CD14-positive monocyte (primary cell): ENCODE results near the gene RPS15. TPM values are rescaled to one million over a fixed set of nuclear protein-coding genes. Genes with fewer than 3 reads are reported as not detected.

Experiments used
- DNase-seq, 3 donors: peaks; one replicate each; pipeline ENCODE4 v3.0.0-alpha.2; 2011 to 2022
- H2AFZ ChIP-seq: 2 replicates; pipeline ENCODE4 v1.6.0; 2012; ENCODE audit warnings: mild to moderate bottlenecking, low read depth, low read length, inconsistent platforms; ENCODE audit not compliant: insufficient read depth, poor library complexity, severe bottlenecking
- H3K27ac ChIP-seq, 2 donors: 1 replicate in 1 of 2; 2 replicates in 1 of 2; pipeline ENCODE4 v1.5.1; 2012 to 2013; ENCODE audit warnings: low read length in 2 of 2, control low read depth in 1 of 2, inconsistent platforms in 1 of 2, low read depth in 1 of 2, mild to moderate bottlenecking in 1 of 2
- H3K27me3 ChIP-seq, 2 donors: one replicate each; pipeline versions ENCODE4 v1.6.0 to v1.6.1; 2011 to 2013; ENCODE audit warnings: low read length in 2 of 2; ENCODE audit not compliant: control insufficient read depth in 2 of 2, insufficient read depth in 2 of 2
- H3K36me3 ChIP-seq, 2 donors: replicated peaks in 1 of 2; 1 replicate in 1 of 2; 2 replicates in 1 of 2; pipeline versions ENCODE4 v1.5.1 to v1.6.1; 2012 to 2013; ENCODE audit warnings: low read length in 2 of 2, control low read depth in 1 of 2, inconsistent platforms in 1 of 2, mild to moderate bottlenecking in 1 of 2; ENCODE audit not compliant: insufficient read depth in 2 of 2, control insufficient read depth in 1 of 2
- H3K4me1 ChIP-seq, 2 donors: 1 replicate in 1 of 2; 2 replicates in 1 of 2; pipeline versions ENCODE4 v1.5.1 to v1.6.1; 2012 to 2013; ENCODE audit warnings: low read length in 2 of 2, control low read depth in 1 of 2, inconsistent platforms in 1 of 2, mild to moderate bottlenecking in 1 of 2, moderate library complexity in 1 of 2; ENCODE audit not compliant: insufficient read depth in 2 of 2, control insufficient read depth in 1 of 2
- H3K4me2 ChIP-seq: replicated peaks from 2 replicates; pipeline ENCODE3; 2012; ENCODE audit warnings: low read length, moderate library complexity, mild to moderate bottlenecking; ENCODE audit not compliant: poor library complexity, severe bottlenecking; ENCODE audit errors: extremely low read depth
- H3K4me3 ChIP-seq, 3 experiments: fragments of 200-600 bp in 1 of 3; sonication (generic) in 1 of 3; replicated peaks in 1 of 3; 1 replicate in 2 of 3; 2 replicates in 1 of 3; pipeline ENCODE4 v1.5.1; 2011 to 2013; ENCODE audit warnings: low read length in 3 of 3, mild to moderate bottlenecking in 3 of 3, control low read depth in 2 of 3, low read depth in 2 of 3, inconsistent platforms in 1 of 3, moderate library complexity in 1 of 3
- H3K79me2 ChIP-seq: 2 replicates; pipeline ENCODE4 v1.6.0; 2012; ENCODE audit warnings: mild to moderate bottlenecking, control low read depth, inconsistent platforms, low read length, moderate library complexity; ENCODE audit not compliant: insufficient read depth
- H3K9ac ChIP-seq: 2 replicates; pipeline ENCODE4 v1.6.0; 2017; ENCODE audit warnings: low read length, mild to moderate bottlenecking; ENCODE audit not compliant: insufficient read depth, poor library complexity, severe bottlenecking
- H3K9me3 ChIP-seq, 2 donors: replicated peaks in 1 of 2; 1 replicate in 1 of 2; 2 replicates in 1 of 2; pipeline versions ENCODE4 v1.5.1 to v1.6.1; 2012 to 2013; ENCODE audit warnings: low read length in 2 of 2, control low read depth in 1 of 2; ENCODE audit not compliant: control insufficient read depth in 1 of 2, insufficient read depth in 1 of 2
- H4K20me1 ChIP-seq: 2 replicates; pipeline ENCODE4 v1.6.0; 2012; ENCODE audit warnings: mild to moderate bottlenecking, low read length, control low read depth, moderate library complexity; ENCODE audit not compliant: insufficient read depth
- H3K27ac Mint-ChIP-seq, 7 donors: one replicate each; pipeline ENCODE4 v1.8.0; 2020; ENCODE audit warnings: mild to moderate bottlenecking in 7 of 7, mixed read lengths in 7 of 7, moderate library complexity in 6 of 7, inconsistent platforms in 2 of 7
- H3K27me3 Mint-ChIP-seq, 3 donors: one replicate each; pipeline ENCODE4 v1.8.0; 2021 to 2022; ENCODE audit warnings: low read depth in 3 of 3, mild to moderate bottlenecking in 3 of 3, mixed read lengths in 3 of 3, moderate library complexity in 3 of 3, inconsistent platforms in 1 of 3
- H3K36me3 Mint-ChIP-seq, 2 donors: one replicate each; pipeline ENCODE4 v1.8.0; 2020; ENCODE audit warnings: mixed read lengths in 2 of 2, inconsistent platforms in 1 of 2, mild to moderate bottlenecking in 1 of 2
- H3K4me1 Mint-ChIP-seq: one replicate; pipeline ENCODE4 v1.8.0; 2020; ENCODE audit warnings: mild to moderate bottlenecking, mixed read lengths
- H3K4me3 Mint-ChIP-seq, 2 donors: one replicate each; pipeline ENCODE4 v1.8.0; 2020; ENCODE audit warnings: mild to moderate bottlenecking in 2 of 2, mixed read lengths in 2 of 2, moderate library complexity in 1 of 2
- H3K9me3 Mint-ChIP-seq, 7 donors: one replicate each; pipeline ENCODE4 v1.8.0; 2020 to 2022; ENCODE audit warnings: mixed read lengths in 7 of 7, mild to moderate bottlenecking in 6 of 7, moderate library complexity in 6 of 7, inconsistent platforms in 2 of 7
- CTCF ChIP-seq: fragments of 200-600 bp; IDR thresholded peaks from one replicate; pipeline ENCODE4 v1.8.0; 2022; ENCODE audit warnings: antibody characterized with exemption, mild to moderate bottlenecking
- WGBS: methylation state at CpG from one replicate; pipeline ENCODE4 v1.1.5; 2013; ENCODE audit warnings: missing lambda C conversion rate; ENCODE audit not compliant: insufficient coverage; 5-methylcytosine and 5-hydroxymethylcytosine counted together
- intact Hi-C, 2 donors: fragments of 100-400 bp; cut with micrococcal nuclease; formaldehyde crosslinking; loops; one replicate each; pipeline versions ENCODE4 v1.15.0 to v1.15.1; 2023
- polyA plus RNA-seq, 3 donors: library from polyadenylated mRNA; depleted of rRNA in 1 of 3; unstranded in 2 of 3; stranded (reverse) in 1 of 3; fragments of 300-500 nt in 2 of 3; fragments of >200 nt in 1 of 3; fragmentation: Illumina TruSeq in 2 of 3; gene quantifications; 1 replicate in 2 of 3; 2 replicates in 1 of 3; pipeline ENCODE4 v1.2.3, GENCODE V29; 2012 to 2021

Gene RPS15
- polyA plus RNA-seq, 3 donors: 1,318 to 3,451 (median 1,526) TPM

- H3K9ac ChIP-seq: peak within 1 kb of the TSS; percentile 83
- H3K4me1 ChIP-seq: peaks cover 20 to 28% of the 10 kb centered on the region in 2 donors
- H3K36me3 ChIP-seq: peaks cover 18 to 27% of the 10 kb centered on the region in 2 donors
- peaks cover 27% of the 10 kb centered on the region for H4K20me1 ChIP-seq
- Mint-ChIP-seq H3K9me3 (peaks cover 0 to 4% (median 0%) of the 10 kb centered on the region in 7 donors), H3K4me1 (peaks cover 28% of the 10 kb centered on the region), H3K27ac (peak within 1 kb of the TSS; percentile 93 to 99 (median 97)), H3K27me3 (peaks cover 3 to 6% (median 5%) of the 10 kb centered on the region in 3 donors), H3K36me3 (peaks cover 17 to 34% of the 10 kb centered on the region in 2 donors), H3K4me3 (peak within 1 kb of the TSS; percentile 93 to 98)
- H3K9me3 ChIP-seq: no peaks in the 10 kb centered on the region
- WGBS: under 1% methylated on average over 60 of the region's 71 CpGs
- DNase-seq: peak; percentile 89 to 91 (median 90)
- TF ChIP-seq CTCF: no peak
- peak within 1 kb of the TSS; percentile 80 for H3K4me2 ChIP-seq
- intact Hi-C loops: loop anchor here (1.0 to 5.0 kb wide), 2 partner anchors 37 to 41 kb away; partner anchors contain the start of gene RPS15 (in 1 of the 2)
- H3K4me3 ChIP-seq: peak within 1 kb of the TSS; percentile 68 to 76 (median 70)
- H2AFZ ChIP-seq: peak within 1 kb of the TSS; percentile 88
- H3K27ac ChIP-seq: peak within 1 kb of the TSS; percentile 51 to 86
- peaks cover 29% of the 10 kb centered on the region for H3K79me2 ChIP-seq
- H3K27me3 ChIP-seq: no peaks in the 10 kb centered on the region
Observed at GRCh38 chr19:1478934-1479707, 40.9 kb downstream of the RPS15 start, which contains the start of gene C19orf25. C19orf25 (minus strand) TSS chr19:1479215; CDS start chr19:1478903, 312 bp downstream.

GRCh38 chr19:1481224-1481892 is 43.2 kb downstream of the RPS15 start:
- peaks cover 20% of the 10 kb centered on the region for H3K79me2 ChIP-seq
- H3K4me3 ChIP-seq: no peak overlapping the region
- H3K9me3 Mint-ChIP-seq: peaks cover 0 to 3% (median 0%) of the 10 kb centered on the region in 7 donors
- intact Hi-C loops: no loop called here
- H4K20me1 ChIP-seq: peaks cover 4% of the 10 kb centered on the region
- WGBS: 95% methylated on average over 17 of the region's 26 CpGs
- no peak overlapping the region for H3K4me3 Mint-ChIP-seq
- no peak for TF ChIP-seq CTCF
- peaks cover 7 to 12% of the 10 kb centered on the region in 2 donors for H3K36me3 Mint-ChIP-seq
- no peak for DNase-seq
- no peak overlapping the region for H3K27ac ChIP-seq
- peaks cover 0 to 1% (median 0%) of the 10 kb centered on the region in 3 donors for H3K27me3 Mint-ChIP-seq
- no peak overlapping the region for H3K27ac Mint-ChIP-seq
- H3K4me1 Mint-ChIP-seq: peaks cover 26% of the 10 kb centered on the region
- no peaks in the 10 kb centered on the region for H3K27me3 ChIP-seq
- peaks cover 20 to 28% of the 10 kb centered on the region in 2 donors for H3K4me1 ChIP-seq
- H3K9ac ChIP-seq: no peak overlapping the region
- H3K9me3 ChIP-seq: no peaks in the 10 kb centered on the region
- no peak overlapping the region for H3K4me2 ChIP-seq
- H3K36me3 ChIP-seq: peaks cover 2 to 9% of the 10 kb centered on the region in 2 donors
- no peak overlapping the region for H2AFZ ChIP-seq
